AG20443 (cell line): ENCODE measurements around the gene PRDM12.

Experiments
- DNase-seq: peaks from one replicate; pipeline ENCODE4 v3.0.0; 2012; ENCODE audit warnings: low spot score, mixed read lengths

PRDM12 gene

GRCh38 chr9:130635721-130636647, 28.4 kb upstream of the PRDM12 start:
- no peak for DNase-seq

GRCh38 chr9:130636648-130637020, 27.8 kb upstream of the PRDM12 start:
- no peak for DNase-seq

- DNase-seq = no peak
These were observed 25.9 kb upstream of the PRDM12 start for GRCh38 chr9:130638284-130639123.

GRCh38 chr9:130639124-130639765, 25.1 kb upstream of the PRDM12 start:
- no peak for DNase-seq

GRCh38 chr9:130639866-130640555, 24.4 kb upstream of the PRDM12 start:
- no peak for DNase-seq

- no peak for DNase-seq
These were observed 23.7 kb upstream of the PRDM12 start for GRCh38 chr9:130640681-130641080.

- no peak for DNase-seq
These were observed 21.5 kb upstream of the PRDM12 start for GRCh38 chr9:130642926-130643325.

- no peak for DNase-seq
These were observed 13.2 kb upstream of the PRDM12 start for GRCh38 chr9:130651221-130651620.

GRCh38 chr9:130651752-130652151, 12.6 kb upstream of the PRDM12 start:
- DNase-seq = no peak

- no peak for DNase-seq
These were observed 9.5 kb upstream of the PRDM12 start for GRCh38 chr9:130654879-130655278.

- DNase-seq = no peak
These were observed 5.3 kb upstream of the PRDM12 start for GRCh38 chr9:130658893-130659698.

- DNase-seq = no peak
These were observed 4.6 kb upstream of the PRDM12 start for GRCh38 chr9:130659699-130660248.

- DNase-seq = no peak
These were observed 4.1 kb upstream of the PRDM12 start for GRCh38 chr9:130660326-130660682.

- no peak for DNase-seq
These were observed 3.5 kb upstream of the PRDM12 start for GRCh38 chr9:130660683-130661450.

GRCh38 chr9:130661451-130662098, 2.8 kb upstream of the PRDM12 start:
- DNase-seq = no peak

GRCh38 chr9:130662099-130662969, 2.1 kb upstream of the PRDM12 start:
- no peak for DNase-seq

GRCh38 chr9:130662970-130663257, 1.5 kb upstream of the PRDM12 start:
- no peak for DNase-seq

- DNase-seq = no peak
These were observed 977 bp upstream of the PRDM12 start for GRCh38 chr9:130663258-130663976.
